HG02870 (cell line): ENCODE measurements around the gene ZNF326.
"Not testable (repeated sequence)": the region's sequence is repeated elsewhere in the genome, so short reads cannot be mapped to it uniquely, and the experiment has no call there.

Source experiments
- ATAC-seq: cut with Tn5 transposase; IDR thresholded peaks from one replicate; pipeline ENCODE4 v1.9.1; 2021; ENCODE audit warnings: mild to moderate bottlenecking, moderate library complexity; ENCODE audit not compliant: unreplicated experiment

Gene ZNF326

DNA sequence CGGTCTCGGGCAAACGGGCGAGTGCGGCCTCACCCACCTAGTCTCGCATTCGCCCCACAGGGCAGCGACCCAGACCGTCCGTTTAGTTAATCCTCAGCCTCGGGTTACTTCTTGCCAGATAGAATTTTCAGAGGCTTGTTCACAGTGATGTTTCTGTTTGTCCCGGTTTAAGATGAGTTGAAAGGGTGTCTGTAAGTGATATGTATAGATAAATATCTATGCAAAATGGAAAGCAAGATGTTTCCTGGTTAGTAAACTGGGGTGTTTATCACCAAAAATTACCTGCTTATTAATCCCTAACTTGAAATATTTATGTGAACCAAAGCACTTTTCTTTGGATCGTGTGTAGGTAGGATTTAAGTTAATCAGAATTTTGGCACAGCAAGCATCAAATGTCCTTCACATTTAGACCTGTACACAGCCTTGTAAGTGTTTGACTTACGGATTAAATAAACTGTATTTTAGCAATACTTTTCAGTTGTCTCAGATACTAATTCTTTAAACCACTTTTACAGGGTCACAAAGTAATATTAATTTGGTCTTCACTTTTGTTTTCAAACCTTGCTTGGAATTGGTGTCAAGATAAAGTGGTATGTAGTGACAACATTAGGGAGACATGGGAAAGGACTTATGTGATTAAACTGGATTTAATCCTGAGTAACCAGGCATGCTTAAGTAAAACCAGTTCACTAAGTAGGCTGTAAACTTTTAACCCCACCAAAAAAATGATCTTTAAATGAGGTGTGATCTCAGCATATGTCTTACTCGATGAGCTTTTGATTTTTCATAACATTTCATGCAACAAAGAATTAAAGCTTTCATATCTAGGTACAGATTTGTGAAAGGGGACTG lies 914 bp downstream of the ZNF326 start:
- no peak for ATAC-seq

DNA sequence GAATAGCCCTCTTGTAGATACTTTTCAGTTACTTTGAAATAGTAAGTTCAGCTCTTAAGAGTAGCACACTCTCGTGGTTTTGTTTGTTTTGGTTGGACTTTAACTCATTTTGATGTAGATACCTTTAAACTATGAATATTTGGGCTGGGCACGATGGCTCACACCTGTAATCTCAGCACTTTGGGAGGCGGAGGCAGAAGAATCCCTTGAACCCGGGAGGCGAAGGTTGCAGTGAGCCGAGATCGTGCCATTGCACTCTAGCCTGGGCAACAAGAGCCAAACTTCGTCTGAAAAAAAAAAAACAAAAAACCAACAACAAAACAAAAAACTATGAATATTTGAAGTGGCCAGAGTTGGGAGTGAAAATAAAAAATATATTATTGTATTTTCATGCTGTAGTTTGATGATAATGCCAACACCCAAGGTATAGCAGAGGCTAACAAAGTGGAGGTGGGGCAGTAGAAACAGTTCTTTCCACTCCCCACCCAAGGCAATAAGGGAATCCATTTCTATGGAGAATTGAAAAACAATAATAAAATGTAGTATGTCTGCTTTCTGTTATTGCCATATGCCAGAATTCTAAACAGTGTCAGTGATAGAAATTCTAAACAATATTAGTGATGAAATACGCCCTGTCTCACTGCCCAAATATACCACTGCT lies 1.7 kb downstream of the ZNF326 start:
- no peak for ATAC-seq

DNA sequence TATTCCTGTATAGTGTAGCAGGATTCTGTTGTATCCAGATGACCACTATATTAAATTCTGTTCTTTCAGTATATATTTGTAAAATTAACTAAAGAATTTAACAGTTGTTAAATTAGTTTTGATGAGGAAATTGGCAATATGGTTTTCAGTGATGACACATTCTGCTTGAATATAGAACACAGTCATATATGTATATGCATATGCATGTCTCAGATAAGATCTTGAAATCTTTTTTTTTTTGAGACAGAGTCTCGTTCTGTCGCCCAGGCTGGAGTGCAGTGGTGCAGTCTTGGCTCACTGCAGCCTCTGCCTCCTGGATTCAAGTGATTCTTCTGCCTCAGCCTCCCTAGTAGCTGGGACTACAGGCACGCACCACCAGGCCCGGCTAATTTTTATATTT lies 2.2 kb downstream of the ZNF326 start:
- not testable (repeated sequence) for ATAC-seq

- ATAC-seq: no peak
These were observed 3.4 kb downstream of the ZNF326 start for GRCh38 chr1:89998306-89998705.

- no peak for ATAC-seq
These were observed 4.3 kb downstream of the ZNF326 start for GRCh38 chr1:89999208-89999607.

- no peak for ATAC-seq
These were observed 4.7 kb downstream of the ZNF326 start for GRCh38 chr1:89999628-90000027.

DNA sequence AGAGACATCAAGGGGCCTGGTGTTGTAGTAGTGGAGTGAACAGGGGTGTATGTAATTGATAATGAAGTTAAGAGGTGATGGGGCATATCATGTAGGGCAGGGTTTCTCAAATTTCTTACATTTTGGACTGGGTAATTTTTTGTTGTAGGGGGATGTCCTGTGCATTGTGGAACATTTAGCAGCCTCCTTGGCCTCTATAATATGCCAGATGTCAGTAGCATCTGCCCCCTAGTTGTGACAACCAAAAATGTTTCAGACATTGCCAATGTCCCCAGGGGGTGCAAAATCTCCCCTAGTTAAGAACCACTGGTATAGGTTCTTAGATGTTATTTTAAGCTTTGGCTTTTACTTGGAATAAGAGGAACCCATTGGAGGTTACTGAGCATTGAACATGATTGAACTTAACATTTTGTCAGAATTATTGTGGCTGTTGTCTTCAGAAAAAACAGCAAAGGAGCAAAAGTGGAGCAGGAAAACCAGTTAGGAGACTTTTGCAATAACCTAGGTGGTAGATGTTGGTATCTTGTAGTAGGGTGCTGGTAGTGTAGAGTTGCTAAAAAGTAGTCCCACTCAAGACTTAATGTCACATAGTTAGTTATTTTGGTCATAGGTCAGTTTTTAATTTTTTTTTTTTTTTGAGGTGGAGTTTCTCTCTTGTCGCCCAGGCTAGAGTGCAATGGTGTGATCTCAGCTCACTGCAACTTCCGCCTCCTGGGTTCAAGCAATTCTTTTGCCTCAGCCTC lies 6.2 kb downstream of the ZNF326 start:
- no peak for ATAC-seq

DNA sequence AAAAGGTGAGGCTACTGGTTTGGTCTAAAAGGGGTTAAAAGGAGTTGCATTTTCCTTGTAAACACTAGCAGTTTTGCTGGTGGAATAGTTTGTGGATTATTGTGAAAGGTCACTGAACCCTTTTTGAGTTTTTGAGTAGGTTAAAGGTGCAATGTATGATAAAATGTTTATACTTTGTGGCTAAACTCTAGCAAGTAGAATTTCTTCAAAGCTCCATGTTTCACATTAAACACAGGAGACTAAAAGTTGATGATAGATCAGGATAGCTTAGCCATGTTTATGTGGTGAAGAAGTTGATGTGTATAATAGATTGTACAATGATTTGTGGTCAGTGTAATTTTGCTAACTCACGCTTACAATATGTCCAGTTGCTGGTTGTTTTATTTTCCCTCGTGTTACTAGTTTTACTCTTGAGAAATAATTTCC lies 13.1 kb downstream of the ZNF326 start:
- ATAC-seq: no peak

GRCh38 chr1:90012300-90012699 lies 17.4 kb downstream of the ZNF326 start:
- no peak for ATAC-seq

- no peak for ATAC-seq
These were observed 28.8 kb downstream of the ZNF326 start for GRCh38 chr1:90023691-90024090.

- no peak for ATAC-seq
These were observed 32.4 kb downstream of the ZNF326 start for GRCh38 chr1:90027281-90027680.

DNA sequence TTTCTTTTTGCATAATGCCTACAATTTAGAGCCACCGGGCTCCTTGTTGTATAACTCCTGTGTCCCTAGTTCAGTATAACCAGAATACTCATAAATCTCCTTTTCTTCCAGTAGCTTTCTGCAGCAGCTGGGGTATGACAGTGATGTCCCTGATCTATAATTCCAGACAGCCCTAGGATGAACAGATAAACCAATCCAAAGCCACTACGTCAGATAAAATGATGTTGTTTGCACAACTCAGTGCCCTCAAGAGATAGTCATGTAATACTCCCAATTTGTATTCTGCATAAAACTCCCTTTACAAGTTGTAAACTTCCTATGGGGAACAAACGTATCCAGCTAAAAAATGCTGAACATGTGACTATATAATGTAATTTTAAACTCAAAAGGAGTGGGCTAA lies 44.7 kb downstream of the ZNF326 start:
- no peak for ATAC-seq

- no peak for ATAC-seq
These were observed 48.7 kb downstream of the ZNF326 start for GRCh38 chr1:90043586-90043985.

GRCh38 chr1:90044346-90044745 lies 49.4 kb downstream of the ZNF326 start:
- no peak for ATAC-seq

DNA sequence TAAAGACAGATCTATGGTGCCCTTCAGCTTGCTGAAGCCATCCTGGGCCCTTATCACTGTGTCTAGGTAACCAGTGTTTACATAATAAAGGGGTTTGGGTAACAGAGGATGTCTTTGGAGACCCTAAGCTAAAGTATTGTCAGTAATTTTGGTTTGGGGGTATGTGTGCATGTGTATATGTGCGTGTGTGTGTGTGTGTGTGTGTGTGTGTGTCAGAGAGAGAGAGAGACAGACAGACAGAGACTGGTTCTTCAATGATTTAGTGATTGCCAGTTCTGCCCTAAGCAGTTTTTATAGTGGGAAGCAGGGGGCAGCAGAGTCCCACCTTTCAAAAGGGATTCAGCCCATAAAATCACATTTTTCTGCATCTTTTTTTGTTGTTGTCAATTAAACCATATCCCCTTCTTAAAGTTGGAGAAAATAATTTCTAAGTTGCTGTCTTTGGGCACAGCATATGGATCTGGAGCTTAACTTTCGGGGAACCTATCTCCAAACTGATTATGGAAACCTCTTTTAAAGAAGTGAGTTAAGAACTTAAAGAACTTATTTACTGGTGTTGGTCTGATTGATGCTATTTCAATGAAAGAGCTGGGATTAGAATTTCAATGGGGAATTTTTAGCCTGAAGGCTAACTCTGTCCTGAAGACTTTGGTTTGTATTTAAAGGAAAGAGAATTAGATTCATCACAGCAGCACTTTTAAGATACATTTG lies 51.1 kb downstream of the ZNF326 start:
- ATAC-seq: no peak

GRCh38 chr1:90046635-90047034 lies 51.7 kb downstream of the ZNF326 start:
- ATAC-seq: no peak

- no peak for ATAC-seq
These were observed 53.1 kb downstream of the ZNF326 start for GRCh38 chr1:90048043-90048442.

DNA sequence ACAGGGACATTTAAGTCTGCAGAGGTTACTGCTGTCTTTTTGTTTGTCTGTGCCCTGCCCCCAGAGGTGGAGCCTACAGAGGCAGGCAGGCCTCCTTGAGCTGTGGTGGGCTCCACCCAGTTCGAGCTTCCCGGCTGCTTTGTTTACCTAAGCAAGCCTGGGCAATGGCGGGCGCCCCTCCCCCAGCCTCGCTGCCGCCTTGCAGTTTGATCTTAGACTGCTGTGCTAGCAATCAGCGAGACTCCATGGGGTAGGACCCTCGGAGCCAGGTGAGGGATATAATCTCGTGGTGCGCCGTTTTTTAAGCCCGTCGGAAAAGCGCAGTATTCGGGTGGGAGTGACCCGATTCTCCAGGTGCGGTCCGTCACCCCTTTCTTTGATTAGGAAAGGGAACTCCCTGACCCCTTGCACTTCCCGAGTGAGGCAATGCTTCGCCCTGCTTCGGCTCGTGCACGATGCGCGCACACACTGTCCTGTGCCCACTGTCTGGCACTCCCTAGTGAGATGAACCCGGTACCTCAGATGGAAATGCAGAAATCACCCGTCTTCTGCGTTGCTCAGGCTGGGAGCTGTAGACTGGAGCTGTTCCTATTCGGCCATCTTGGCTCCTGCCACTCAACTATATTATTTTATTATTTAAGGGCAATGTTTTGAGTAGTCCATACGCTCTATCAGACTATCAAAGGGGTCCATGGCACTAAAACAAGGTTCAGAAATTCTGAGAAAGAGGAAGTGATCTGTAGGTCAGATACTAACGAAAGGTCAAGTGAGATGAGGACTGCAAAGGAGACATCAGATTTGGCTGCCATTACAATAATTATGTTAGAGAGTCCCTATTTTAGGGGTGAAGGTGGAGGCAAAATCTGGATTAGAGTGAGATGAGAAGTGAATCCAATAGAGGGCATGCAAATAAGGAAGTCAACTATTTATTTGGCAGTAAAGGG lies 68.1 kb downstream of the ZNF326 start:
- ATAC-seq: not testable (repeated sequence)

DNA sequence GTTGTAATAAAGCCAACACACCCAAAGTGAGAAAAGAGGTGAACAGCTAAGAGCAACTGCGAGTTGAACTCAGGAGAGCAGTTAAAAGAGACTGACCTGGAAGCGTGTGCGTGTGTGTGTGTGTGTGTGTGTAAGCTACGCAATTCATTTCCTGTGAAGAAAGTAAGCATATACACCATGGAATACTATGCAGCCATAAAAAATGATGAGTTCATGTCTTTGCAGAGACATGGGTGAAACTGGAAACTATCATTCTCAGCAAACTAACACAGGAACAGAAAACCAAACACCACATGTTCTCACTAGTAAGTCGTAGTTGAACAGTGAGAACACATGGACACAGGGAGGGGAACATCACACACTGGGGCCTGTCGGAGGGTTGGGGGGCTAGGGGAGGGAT lies 69.2 kb downstream of the ZNF326 start:
- not testable (repeated sequence) for ATAC-seq
